ENCODE measurements around the gene C2CD5.
"Not testable (repeated sequence)": the region's sequence is repeated elsewhere in the genome, so short reads cannot be mapped to it uniquely, and the experiment has no call there.

The C2CD5 gene

DNA sequence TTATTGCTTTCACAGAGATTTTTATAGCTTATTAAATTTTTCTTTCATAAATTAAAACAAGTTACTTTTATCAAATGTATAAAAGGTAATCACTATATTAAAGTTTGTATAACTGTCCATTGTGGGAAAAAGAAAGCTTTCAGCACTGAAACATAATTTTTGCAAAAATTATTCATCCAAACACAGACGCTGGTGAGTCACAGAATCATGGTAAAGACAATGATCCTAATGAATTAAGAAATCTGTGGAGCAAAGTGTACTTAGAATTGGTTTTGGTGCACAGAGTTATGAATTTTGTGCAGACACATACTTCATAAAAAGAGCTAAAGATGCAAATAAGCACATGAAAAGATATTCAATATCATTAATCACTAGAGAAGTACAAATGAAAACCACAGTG, 31.7 kb upstream of the C2CD5 start:
- H3K4me3 ChIP-seq (ENCODE audit: low read depth, low read length), result no peak overlapping the region
- no peak for TF ChIP-seq CTCF (IDR thresholded peaks at IDR 0.05; ENCODE audit: borderline replicate concordance, insufficient read depth, low read depth, low read length)

GRCh38 chr12:22574921-22575320, 30.6 kb upstream of the C2CD5 start:
- TF ChIP-seq CTCF (IDR thresholded peaks at IDR 0.05; ENCODE audit: borderline replicate concordance, insufficient read depth, low read depth, low read length), result no peak
- H3K4me3 ChIP-seq (ENCODE audit: low read depth, low read length), result no peak overlapping the region

- no peak overlapping the region for H3K4me3 ChIP-seq (ENCODE audit: low read depth, low read length)
- TF ChIP-seq CTCF (IDR thresholded peaks at IDR 0.05; ENCODE audit: borderline replicate concordance, insufficient read depth, low read depth, low read length), result no peak
Measured at GRCh38 chr12:22573181-22573580, 28.8 kb upstream of the C2CD5 start.

DNA sequence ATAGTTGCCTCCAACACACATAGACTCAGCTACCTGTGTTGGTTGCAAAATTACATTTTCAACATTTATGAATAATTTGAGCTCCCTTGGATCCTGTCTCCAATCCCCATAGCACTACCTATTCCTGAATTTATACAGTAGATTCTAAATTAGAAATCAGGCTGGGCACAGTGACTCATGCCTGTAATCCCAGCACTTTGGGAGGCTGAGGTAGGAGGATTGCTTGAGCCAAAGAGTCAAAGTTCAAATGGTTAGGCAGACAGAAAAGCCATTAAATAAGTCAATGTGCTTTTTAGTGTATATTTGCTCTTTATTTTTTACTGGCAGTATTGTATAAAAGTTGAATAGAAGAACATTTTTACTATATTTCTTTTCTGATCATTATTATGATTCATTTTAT, 24.9 kb upstream of the C2CD5 start:
- no peak for TF ChIP-seq CTCF (IDR thresholded peaks at IDR 0.05; ENCODE audit: borderline replicate concordance, insufficient read depth, low read depth, low read length)

DNA sequence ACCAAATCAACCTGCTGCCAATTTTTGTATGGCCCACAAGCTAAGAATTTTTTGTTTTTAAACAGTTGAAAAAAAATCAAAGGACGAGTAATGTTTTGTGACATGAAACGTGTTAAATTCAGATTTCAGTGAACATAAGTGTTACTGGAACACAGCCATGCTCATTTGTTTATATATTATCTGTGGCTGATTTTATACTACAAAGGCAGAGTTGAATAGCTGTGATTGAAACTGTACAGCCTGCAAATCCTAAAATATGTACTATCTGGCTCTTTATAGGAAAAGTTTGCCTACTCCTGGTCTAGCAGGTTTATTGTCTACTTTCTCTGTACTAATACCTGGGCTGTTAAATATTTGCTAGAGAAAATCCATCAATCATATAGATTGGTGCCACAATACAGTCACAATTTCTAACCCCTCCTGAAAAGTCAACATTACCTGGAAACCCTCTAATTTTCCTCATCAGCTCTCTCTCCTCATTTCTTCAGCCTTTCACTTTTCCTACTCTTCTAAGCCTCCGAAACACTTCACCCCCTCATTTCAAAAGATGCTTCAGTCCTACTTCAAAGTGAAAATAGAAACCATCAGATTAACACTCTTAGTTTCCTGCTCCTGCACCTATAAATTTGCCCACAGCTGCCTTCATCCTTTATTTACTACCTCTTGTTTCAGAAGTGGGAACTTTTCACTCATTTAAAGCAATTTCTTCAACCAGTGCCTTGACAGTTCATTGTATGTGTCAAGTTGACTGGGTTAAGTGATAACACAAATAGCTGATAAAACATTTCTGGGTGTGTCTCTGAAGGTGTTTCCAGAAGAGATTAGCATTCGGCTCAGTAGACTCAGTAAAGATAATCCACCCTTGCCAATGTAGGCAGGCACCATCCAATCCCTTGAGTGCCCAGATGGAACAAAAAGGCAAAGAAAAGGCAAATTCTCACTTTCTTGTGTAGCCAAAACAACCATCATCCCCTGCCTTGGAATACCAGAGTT, 18.0 kb upstream of the C2CD5 start:
- no peak for TF ChIP-seq CTCF (IDR thresholded peaks at IDR 0.05; ENCODE audit: borderline replicate concordance, insufficient read depth, low read depth, low read length)
- no peak overlapping the region for H3K4me3 ChIP-seq (ENCODE audit: low read depth, low read length)

More for the DNA sequence above, 24.9 kb upstream of the C2CD5 start:
- H3K4me3 ChIP-seq (ENCODE audit: low read depth, low read length), result no peak overlapping the region

- H3K4me3 ChIP-seq (ENCODE audit: low read depth, low read length), result not testable (repeated sequence)
Measured at GRCh38 chr12:22554750-22555149, 10.4 kb upstream of the C2CD5 start.

DNA sequence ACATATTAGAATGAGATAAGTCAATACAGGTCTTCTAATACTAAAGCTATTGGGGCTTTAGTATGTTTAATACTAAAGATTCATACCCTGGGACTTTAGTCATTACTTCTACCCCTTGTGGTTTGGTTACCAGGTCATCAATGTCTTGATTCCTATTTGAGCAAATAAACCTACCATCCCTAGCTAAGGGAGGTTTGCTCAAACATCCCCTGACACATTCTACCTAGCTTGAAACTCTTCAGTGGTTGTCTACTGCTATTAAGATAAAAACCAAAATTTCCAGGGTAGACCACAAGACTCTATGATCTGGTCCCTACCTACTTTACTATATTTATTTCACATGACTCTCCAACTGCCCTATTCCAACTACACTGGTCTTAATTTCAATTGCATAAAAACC, 7.3 kb upstream of the C2CD5 start:
- TF ChIP-seq CTCF (IDR thresholded peaks at IDR 0.05; ENCODE audit: borderline replicate concordance, insufficient read depth, low read depth, low read length), result no peak

More for the DNA sequence above, 7.3 kb upstream of the C2CD5 start:
- no peak overlapping the region for H3K4me3 ChIP-seq (ENCODE audit: low read depth, low read length)

Measured in GM12875 (cell line).